Cardiac fibroblast (primary cell): Measurements from ENCODE around the gene DLEC1.

Experiments used
- DNase-seq, 2 donors: peaks; one replicate each; pipeline versions ENCODE4 v3.0.0 to v3.0.0-alpha.2; 2010; ENCODE audit warnings: low read depth in 2 of 2
- H3K4me3 ChIP-seq, 2 donors: replicated peaks in 1 of 2; 1 replicate in 1 of 2; 2 replicates in 1 of 2; pipeline ENCODE4 v1.5.1; 2011; ENCODE audit warnings: low read depth in 2 of 2, low read length in 2 of 2, mild to moderate bottlenecking in 2 of 2, moderate library complexity in 1 of 2
- TF ChIP-seq, protein P1 (sequence below): IDR thresholded peaks from one replicate; pipeline ENCODE4 v1.5.1; 2011; ENCODE audit warnings: low read depth, mild to moderate bottlenecking, low read length, inconsistent platforms

DLEC1 gene

DNA sequence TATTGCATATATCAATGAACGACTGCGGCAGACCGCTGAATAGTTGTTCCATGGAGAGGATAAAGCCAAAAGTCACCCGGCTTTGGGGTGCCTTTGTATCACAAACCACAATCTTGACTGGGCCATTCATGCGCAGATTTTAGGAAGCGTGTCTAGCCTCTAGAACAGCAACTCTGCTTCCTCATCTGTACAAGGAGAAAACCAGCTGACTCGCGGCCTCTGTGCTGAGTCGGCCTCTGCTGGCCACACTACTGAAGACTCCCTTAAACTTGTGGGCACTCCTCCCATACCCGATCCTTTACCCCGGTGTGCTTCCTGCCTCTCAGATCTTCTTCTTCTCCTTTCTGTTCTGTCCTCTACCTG is 872 bp downstream of the DLEC1 start:
- peak; percentile 58 to 61 for DNase-seq
- H3K4me3 ChIP-seq, result no peak overlapping the region

DNA sequence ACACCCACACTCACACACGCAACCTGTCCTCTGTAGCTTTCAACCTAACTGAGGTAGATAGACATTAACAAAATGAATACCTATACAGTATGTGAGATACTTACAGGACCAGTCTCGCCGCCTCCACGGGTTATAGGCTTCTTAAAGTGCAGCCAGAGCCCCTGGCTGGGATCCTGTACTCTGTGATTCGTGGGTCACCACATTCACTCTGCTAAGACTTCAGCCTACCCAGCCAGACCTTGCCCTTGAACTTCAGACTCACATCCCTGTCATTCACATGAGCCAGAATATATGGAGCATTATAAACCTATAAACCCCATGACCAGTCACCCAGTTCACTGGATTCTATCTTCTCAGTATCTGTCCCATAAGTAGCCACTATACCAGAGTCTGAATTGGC is 1.4 kb downstream of the DLEC1 start:
- DNase-seq, result no peak
- no peak overlapping the region for H3K4me3 ChIP-seq
- TF ChIP-seq, protein P1, sequence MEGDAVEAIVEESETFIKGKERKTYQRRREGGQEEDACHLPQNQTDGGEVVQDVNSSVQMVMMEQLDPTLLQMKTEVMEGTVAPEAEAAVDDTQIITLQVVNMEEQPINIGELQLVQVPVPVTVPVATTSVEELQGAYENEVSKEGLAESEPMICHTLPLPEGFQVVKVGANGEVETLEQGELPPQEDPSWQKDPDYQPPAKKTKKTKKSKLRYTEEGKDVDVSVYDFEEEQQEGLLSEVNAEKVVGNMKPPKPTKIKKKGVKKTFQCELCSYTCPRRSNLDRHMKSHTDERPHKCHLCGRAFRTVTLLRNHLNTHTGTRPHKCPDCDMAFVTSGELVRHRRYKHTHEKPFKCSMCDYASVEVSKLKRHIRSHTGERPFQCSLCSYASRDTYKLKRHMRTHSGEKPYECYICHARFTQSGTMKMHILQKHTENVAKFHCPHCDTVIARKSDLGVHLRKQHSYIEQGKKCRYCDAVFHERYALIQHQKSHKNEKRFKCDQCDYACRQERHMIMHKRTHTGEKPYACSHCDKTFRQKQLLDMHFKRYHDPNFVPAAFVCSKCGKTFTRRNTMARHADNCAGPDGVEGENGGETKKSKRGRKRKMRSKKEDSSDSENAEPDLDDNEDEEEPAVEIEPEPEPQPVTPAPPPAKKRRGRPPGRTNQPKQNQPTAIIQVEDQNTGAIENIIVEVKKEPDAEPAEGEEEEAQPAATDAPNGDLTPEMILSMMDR, result no peak

More for the DNA sequence above, 872 bp downstream of the DLEC1 start:
- TF ChIP-seq, protein P1, result peak; percentile 23

DNA sequence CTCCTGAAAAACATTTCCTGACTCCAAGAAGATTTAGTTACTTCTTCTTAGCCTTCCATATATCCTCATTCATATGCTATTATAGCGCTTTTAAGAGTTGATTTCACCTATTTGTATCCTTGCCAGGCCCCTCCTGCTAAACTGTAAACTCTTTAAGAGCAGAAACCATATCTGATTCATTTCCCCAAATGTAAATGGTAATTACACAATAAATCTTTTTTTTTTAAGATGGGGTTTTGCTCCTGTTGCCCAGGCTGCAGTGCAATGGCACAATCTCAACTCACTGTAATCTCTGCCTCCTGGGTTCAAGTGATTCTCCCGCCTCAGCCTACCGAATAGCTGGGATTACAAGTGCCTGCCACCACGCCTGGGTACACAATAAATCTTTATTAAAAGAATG is 4.5 kb downstream of the DLEC1 start:
- H3K4me3 ChIP-seq, result no peak overlapping the region
- TF ChIP-seq, protein P1, result no peak
- no peak for DNase-seq

DNA sequence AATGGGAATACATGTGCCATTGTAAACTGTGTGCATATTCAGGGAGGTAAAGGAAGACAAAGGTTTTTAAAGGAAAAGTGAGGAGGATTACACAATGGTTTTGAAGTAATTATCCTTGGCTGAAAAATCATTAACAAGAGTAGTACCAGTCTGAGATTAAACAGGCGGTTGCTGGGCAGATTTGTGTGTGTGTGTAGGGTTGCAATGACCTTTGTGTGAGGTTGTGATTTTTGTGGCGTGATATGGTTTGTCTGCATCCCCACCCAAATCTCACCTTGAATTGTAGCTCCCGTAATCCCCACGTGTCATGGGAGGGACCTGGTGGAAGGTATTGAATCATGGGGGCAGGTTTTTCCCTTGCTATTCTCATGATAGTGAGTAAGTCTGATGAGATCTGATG is 7.0 kb downstream of the DLEC1 start:
- H3K4me3 ChIP-seq, result no peak overlapping the region
- TF ChIP-seq, protein P1, result no peak

DNA sequence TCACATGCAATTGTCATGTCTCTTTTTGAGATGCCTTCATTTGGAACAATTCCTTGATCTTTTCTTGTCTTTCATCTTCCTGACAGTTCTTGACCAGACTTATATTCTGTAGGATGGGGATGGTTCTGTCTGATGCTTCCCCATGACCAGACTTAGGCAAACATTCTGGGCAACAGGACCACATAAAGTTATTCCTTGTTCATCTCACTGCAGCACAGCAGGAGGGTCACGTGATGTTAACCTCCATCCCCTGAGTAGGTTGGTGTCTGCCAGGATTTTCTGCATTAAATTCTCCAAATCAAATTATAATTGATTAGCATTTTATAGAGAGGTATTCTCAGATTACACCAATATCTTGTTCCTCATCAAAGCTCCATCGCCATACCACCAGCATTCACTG is 7.8 kb downstream of the DLEC1 start:
- DNase-seq, result no peak
- H3K4me3 ChIP-seq, result no peak overlapping the region
- TF ChIP-seq, protein P1, result no peak

More for the DNA sequence above, 7.0 kb downstream of the DLEC1 start:
- DNase-seq, result no peak

DNA sequence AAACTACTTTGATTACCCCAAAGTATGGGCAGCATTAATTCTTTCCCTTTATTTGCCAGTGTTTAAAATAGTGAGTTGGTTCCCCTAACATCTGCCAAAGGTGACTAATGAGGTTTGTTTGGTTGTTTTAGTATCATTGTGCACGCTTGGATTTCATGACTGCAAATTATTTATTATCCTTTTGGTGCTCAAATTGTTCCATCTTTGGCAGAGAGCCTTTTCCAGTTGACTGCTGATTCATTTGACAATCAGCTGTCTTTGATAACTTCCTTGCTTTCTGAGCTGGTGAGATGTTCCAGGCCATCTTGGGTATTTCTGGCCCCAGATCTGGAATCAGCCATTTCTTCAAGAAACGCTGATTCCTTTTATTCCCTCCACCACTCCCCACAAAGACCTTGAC is 8.9 kb downstream of the DLEC1 start:
- DNase-seq, result no peak
- no peak overlapping the region for H3K4me3 ChIP-seq
- TF ChIP-seq, protein P1, result no peak

DNA sequence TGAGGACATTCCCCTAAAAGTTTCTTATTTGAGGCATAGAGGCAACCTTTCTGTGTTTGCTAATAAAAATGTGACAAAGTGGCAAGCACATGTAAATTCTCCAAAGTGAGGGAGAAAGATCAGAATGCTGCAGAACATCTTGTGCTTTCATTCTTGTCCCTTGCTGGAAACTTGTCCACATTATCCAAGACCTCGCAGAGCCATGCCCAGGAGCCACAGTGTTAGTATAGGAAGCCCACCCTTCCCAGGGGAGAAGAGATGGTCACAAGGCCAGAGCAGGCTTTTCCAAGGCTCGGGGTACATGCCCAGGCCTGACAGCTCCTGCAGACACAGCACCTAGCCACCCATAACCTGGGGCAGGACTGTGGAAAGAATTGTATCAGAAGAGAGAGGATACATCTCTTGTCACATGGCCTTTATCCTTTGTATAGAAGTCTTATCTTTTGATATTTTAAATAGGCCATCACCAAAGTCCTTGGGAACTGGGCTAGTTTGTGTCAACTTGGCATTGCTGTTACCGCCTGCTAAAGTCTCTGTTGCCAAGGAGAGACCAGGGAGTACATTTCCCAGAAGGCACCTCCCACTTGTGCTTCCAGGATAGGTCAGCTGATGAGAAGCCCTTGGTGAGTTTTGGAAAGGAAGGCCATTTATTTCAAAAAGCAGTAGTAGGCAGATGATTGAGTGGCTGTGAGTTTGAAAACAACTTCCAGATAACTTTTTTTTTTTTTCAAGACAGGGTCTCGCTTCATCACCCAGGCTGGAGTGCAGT is 10.5 kb downstream of the DLEC1 start:
- TF ChIP-seq, protein P1, result no peak
- no peak overlapping the region for H3K4me3 ChIP-seq
- peak in 1 of 2 donors; percentile 38 for DNase-seq
